ENCODE results near the gene CAND2.
"Not testable (repeated sequence)": the region's sequence is repeated elsewhere in the genome, so short reads cannot be mapped to it uniquely, and the experiment has no call there.

The CAND2 gene

GRCh38 chr3:12774619-12775018, 21.9 kb upstream of the CAND2 start:
- TF ChIP-seq CTCF (IDR thresholded peaks at IDR 0.05; ENCODE audit: insufficient read depth, low read depth, low read length, missing control alignments), result no peak
- no peak for DNase-seq (ENCODE audit: low read depth)
- no peak overlapping the region for H3K4me3 ChIP-seq (ENCODE audit: low read length)

GRCh38 chr3:12775226-12775625, 21.3 kb upstream of the CAND2 start:
- no peak for DNase-seq (ENCODE audit: low read depth)
- TF ChIP-seq CTCF (IDR thresholded peaks at IDR 0.05; ENCODE audit: insufficient read depth, low read depth, low read length, missing control alignments), result no peak
- H3K4me3 ChIP-seq (ENCODE audit: low read length), result no peak overlapping the region

GRCh38 chr3:12775970-12776369, 20.5 kb upstream of the CAND2 start:
- DNase-seq (ENCODE audit: low read depth); H3K4me3 ChIP-seq (ENCODE audit: low read length): not testable (repeated sequence)

GRCh38 chr3:12777171-12777570, 19.3 kb upstream of the CAND2 start:
- TF ChIP-seq CTCF (IDR thresholded peaks at IDR 0.05; ENCODE audit: insufficient read depth, low read depth, low read length, missing control alignments), result no peak
- no peak overlapping the region for H3K4me3 ChIP-seq (ENCODE audit: low read length)
- DNase-seq (ENCODE audit: low read depth), result no peak

GRCh38 chr3:12780751-12781150, 15.7 kb upstream of the CAND2 start:
- no peak overlapping the region for H3K4me3 ChIP-seq (ENCODE audit: low read length)
- no peak for TF ChIP-seq CTCF (IDR thresholded peaks at IDR 0.05; ENCODE audit: insufficient read depth, low read depth, low read length, missing control alignments)
- no peak for DNase-seq (ENCODE audit: low read depth)

GRCh38 chr3:12782172-12782815, 14.2 kb upstream of the CAND2 start:
- TF ChIP-seq CTCF (IDR thresholded peaks at IDR 0.05; ENCODE audit: insufficient read depth, low read depth, low read length, missing control alignments), result no peak
- no peak for DNase-seq (ENCODE audit: low read depth)
- H3K4me3 ChIP-seq (ENCODE audit: low read length), result no peak overlapping the region

GRCh38 chr3:12785096-12785495, 11.4 kb upstream of the CAND2 start:
- DNase-seq (ENCODE audit: low read depth), result no peak
- TF ChIP-seq CTCF (IDR thresholded peaks at IDR 0.05; ENCODE audit: insufficient read depth, low read depth, low read length, missing control alignments), result no peak
- H3K4me3 ChIP-seq (ENCODE audit: low read length), result no peak overlapping the region

GRCh38 chr3:12787346-12787745, 9.1 kb upstream of the CAND2 start:
- not testable (repeated sequence) for DNase-seq (ENCODE audit: low read depth); H3K4me3 ChIP-seq (ENCODE audit: low read length)

- DNase-seq (ENCODE audit: low read depth); H3K4me3 ChIP-seq (ENCODE audit: low read length): not testable (repeated sequence)
These were observed 8.4 kb upstream of the CAND2 start for GRCh38 chr3:12787967-12788690.

Data from epithelial cell of esophagus (primary cell).